Activated CD8-positive, alpha-beta memory T cell treated with anti-CD3 and anti-CD28 coated beads, Interleukin-2, amount 50 U/mL, for 4 hours (primary cell): ENCODE data around the gene SLC5A2.
"Not testable (repeated sequence)": the region's sequence is repeated elsewhere in the genome, so short reads cannot be mapped to it uniquely, and the experiment has no call there.

ENCODE experiments used
- DNase-seq: peaks from one replicate; pipeline ENCODE4 v3.0.0-alpha.2; 2020

SLC5A2 gene

GRCh38 chr16:31532120-31532519 is 49.2 kb downstream of the SLC5A2 start:
- DNase-seq, result no peak

- no peak for DNase-seq
Measured at GRCh38 chr16:31532896-31533295, 50.0 kb downstream of the SLC5A2 start.

- no peak for DNase-seq
Measured at GRCh38 chr16:31535737-31536136, 52.8 kb downstream of the SLC5A2 start.

GRCh38 chr16:31536804-31537361 is 54.0 kb downstream of the SLC5A2 start:
- no peak for DNase-seq

- DNase-seq, result no peak
Measured at GRCh38 chr16:31537362-31538242, 54.7 kb downstream of the SLC5A2 start.

GRCh38 chr16:31538243-31538598 is 55.3 kb downstream of the SLC5A2 start:
- DNase-seq, result not testable (repeated sequence)

- not testable (repeated sequence) for DNase-seq
Measured at GRCh38 chr16:31539762-31540161, 56.8 kb downstream of the SLC5A2 start.
